ENCODE measurements around the gene DYNC2LI1. TPM values are rescaled to one million over a fixed set of nuclear protein-coding genes. Genes with fewer than 3 reads are reported as not detected.

The DYNC2LI1 gene
- total RNA-seq, 1 donor from 2014 or later: 20.0 TPM

GRCh38 chr2:43752302-43752701 is 21.5 kb upstream of the DYNC2LI1 start:
- Mint-ChIP-seq H3K9me3 (no peaks in the 10 kb centered on the region), H3K36me3 (ENCODE audit: low read depth) (no peaks in the 10 kb centered on the region), H3K27me3 (ENCODE audit: low read depth) (no peaks in the 10 kb centered on the region), H3K4me3 (no peak overlapping the region), H3K27ac (ENCODE audit: unreplicated experiment) (no peak overlapping the region), H3K4me1 (peaks cover 5% of the 10 kb centered on the region)
- no peak for TF ChIP-seq CTCF (conservative IDR thresholded peaks at IDR 0.05)
- no peak for DNase-seq (ENCODE audit: low read depth, low spot score)

- no peak overlapping the region for H3K4me3 Mint-ChIP-seq
- H3K9me3 Mint-ChIP-seq: no peaks in the 10 kb centered on the region
- peaks cover 12% of the 10 kb centered on the region for H3K4me1 Mint-ChIP-seq
- no peak overlapping the region for H3K27ac Mint-ChIP-seq (ENCODE audit: unreplicated experiment)
- TF ChIP-seq CTCF (conservative IDR thresholded peaks at IDR 0.05): no peak
- DNase-seq (ENCODE audit: low read depth, low spot score): no peak
- no peaks in the 10 kb centered on the region for H3K27me3 Mint-ChIP-seq (ENCODE audit: low read depth)
- H3K36me3 Mint-ChIP-seq (ENCODE audit: low read depth): no peaks in the 10 kb centered on the region
These were observed 19.7 kb upstream of the DYNC2LI1 start for GRCh38 chr2:43754180-43754579.

- TF ChIP-seq CTCF (conservative IDR thresholded peaks at IDR 0.05): no peak
- H3K4me3 Mint-ChIP-seq: no peak overlapping the region
- no peaks in the 10 kb centered on the region for H3K27me3 Mint-ChIP-seq (ENCODE audit: low read depth)
- DNase-seq (ENCODE audit: low read depth, low spot score): no peak
- no peaks in the 10 kb centered on the region for H3K9me3 Mint-ChIP-seq
- peaks cover 17% of the 10 kb centered on the region for H3K4me1 Mint-ChIP-seq
- H3K27ac Mint-ChIP-seq (ENCODE audit: unreplicated experiment): no peak overlapping the region
- H3K36me3 Mint-ChIP-seq (ENCODE audit: low read depth): no peaks in the 10 kb centered on the region
These were observed 15.1 kb upstream of the DYNC2LI1 start for GRCh38 chr2:43758739-43759138.

- TF ChIP-seq CTCF (conservative IDR thresholded peaks at IDR 0.05): no peak
- Mint-ChIP-seq H3K4me3 (no peak overlapping the region), H3K36me3 (ENCODE audit: low read depth) (no peaks in the 10 kb centered on the region), H3K9me3 (no peaks in the 10 kb centered on the region), H3K27me3 (ENCODE audit: low read depth) (no peaks in the 10 kb centered on the region), H3K27ac (ENCODE audit: unreplicated experiment) (no peak overlapping the region), H3K4me1 (peaks cover 17% of the 10 kb centered on the region)
- no peak for DNase-seq (ENCODE audit: low read depth, low spot score)
These were observed 14.6 kb upstream of the DYNC2LI1 start for GRCh38 chr2:43759195-43759594.

GRCh38 chr2:43762286-43762685 is 11.6 kb upstream of the DYNC2LI1 start:
- no peak for TF ChIP-seq CTCF (conservative IDR thresholded peaks at IDR 0.05)
- Mint-ChIP-seq H3K4me1 (peaks cover 13% of the 10 kb centered on the region), H3K4me3 (no peak overlapping the region), H3K36me3 (ENCODE audit: low read depth) (no peaks in the 10 kb centered on the region), H3K9me3 (no peaks in the 10 kb centered on the region), H3K27ac (ENCODE audit: unreplicated experiment) (no peak overlapping the region), H3K27me3 (ENCODE audit: low read depth) (no peaks in the 10 kb centered on the region)
- DNase-seq (ENCODE audit: low read depth, low spot score): no peak

- Mint-ChIP-seq H3K4me3 (no peak overlapping the region), H3K36me3 (ENCODE audit: low read depth) (no peaks in the 10 kb centered on the region), H3K4me1 (peaks cover 13% of the 10 kb centered on the region), H3K9me3 (no peaks in the 10 kb centered on the region), H3K27ac (ENCODE audit: unreplicated experiment) (no peak overlapping the region), H3K27me3 (ENCODE audit: low read depth) (no peaks in the 10 kb centered on the region)
- DNase-seq (ENCODE audit: low read depth, low spot score): no peak
- no peak for TF ChIP-seq CTCF (conservative IDR thresholded peaks at IDR 0.05)
These were observed 10.7 kb upstream of the DYNC2LI1 start for GRCh38 chr2:43763091-43763490.

Data from neural crest cell (in vitro differentiated cells).